Measurements from ENCODE around the gene ATP5F1A. TPM values are rescaled to one million over a fixed set of nuclear protein-coding genes. Genes with fewer than 3 reads are reported as not detected.
A peak's percentile ranks its signal among the peaks of the same experiment; 100 is the strongest.

ATP5F1A gene
- total RNA-seq, 1 experiment from 2014 or later = 298 TPM

DNA sequence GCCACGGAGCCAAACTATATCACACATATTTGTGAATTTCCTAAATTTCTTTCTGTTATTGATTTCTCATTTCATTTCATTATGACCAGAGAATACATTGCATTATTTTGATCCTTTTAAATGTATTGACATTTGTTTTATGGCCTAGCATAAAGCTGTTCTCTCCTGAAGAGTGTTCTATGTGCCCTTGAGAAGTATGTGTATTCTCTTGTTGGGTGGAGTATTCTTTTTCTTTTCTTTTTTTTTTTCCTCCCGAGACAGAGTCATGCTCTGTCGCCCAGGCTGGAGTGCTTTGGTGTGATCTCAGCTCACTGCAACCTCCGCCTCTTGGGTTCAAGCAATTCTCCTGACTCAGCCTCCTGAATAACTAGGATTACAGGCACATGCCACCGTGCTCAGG is 11.3 kb upstream of the ATP5F1A start:
- intact Hi-C loops (cut with micrococcal nuclease; ENCODE audit: unreplicated experiment) = no loop called here

DNA sequence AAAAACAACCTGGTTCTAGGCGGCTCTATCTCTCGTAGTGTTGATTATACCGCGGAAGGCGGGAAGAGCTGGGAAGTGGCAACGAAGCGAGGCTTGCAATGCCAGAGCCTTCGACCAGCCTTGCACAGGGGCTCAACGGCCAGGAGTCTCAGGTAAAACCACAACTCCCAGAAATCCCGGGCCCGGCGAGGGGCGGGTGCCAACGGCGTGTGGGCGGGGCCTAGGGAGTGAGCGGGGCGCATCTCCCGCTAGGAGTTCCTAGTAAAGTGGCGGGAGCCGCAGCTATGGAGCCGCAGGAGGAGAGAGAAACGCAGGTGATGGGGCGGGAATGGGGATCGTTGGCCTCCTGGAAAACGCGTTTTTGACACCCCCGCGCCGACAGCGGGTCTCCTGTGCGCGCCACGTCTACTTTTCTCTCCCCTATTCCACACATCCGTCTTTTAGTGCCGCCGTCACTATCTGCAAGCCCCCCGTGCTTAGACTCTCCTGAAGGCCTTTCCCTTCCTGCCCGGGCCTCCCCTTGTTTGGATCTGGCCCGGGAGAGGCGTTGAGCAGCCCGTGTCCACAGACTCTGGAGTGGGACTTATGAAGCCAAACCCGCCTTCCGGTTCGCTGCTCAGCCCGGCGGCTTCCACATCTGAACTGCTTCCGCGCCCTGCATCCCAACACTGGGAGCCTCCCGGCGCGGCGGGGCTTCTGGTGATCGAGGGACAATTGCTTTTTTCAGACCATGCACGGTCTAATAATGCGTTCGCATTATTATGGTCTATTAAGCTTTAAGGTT is 6.2 kb upstream of the ATP5F1A start, which contains the start of gene HAUS1:
TSS of gene HAUS1 (plus strand) at position 258 of the 784 bp plus-strand sequence. CDS start at position 285, 27 bp downstream.
- TF ChIP-seq SIN3A (IDR thresholded peaks at IDR 0.05; ENCODE audit: borderline replicate concordance, insufficient read depth, low read depth, low read length) (0 out of 2 replicates have a peak, but pooled peaks have one; percentile 4), POLR2AphosphoS5 (IDR thresholded peaks at IDR 0.05; ENCODE audit: low read depth, low read length) (peak; percentile 67)
- TF ChIP-seq, protein P1, sequence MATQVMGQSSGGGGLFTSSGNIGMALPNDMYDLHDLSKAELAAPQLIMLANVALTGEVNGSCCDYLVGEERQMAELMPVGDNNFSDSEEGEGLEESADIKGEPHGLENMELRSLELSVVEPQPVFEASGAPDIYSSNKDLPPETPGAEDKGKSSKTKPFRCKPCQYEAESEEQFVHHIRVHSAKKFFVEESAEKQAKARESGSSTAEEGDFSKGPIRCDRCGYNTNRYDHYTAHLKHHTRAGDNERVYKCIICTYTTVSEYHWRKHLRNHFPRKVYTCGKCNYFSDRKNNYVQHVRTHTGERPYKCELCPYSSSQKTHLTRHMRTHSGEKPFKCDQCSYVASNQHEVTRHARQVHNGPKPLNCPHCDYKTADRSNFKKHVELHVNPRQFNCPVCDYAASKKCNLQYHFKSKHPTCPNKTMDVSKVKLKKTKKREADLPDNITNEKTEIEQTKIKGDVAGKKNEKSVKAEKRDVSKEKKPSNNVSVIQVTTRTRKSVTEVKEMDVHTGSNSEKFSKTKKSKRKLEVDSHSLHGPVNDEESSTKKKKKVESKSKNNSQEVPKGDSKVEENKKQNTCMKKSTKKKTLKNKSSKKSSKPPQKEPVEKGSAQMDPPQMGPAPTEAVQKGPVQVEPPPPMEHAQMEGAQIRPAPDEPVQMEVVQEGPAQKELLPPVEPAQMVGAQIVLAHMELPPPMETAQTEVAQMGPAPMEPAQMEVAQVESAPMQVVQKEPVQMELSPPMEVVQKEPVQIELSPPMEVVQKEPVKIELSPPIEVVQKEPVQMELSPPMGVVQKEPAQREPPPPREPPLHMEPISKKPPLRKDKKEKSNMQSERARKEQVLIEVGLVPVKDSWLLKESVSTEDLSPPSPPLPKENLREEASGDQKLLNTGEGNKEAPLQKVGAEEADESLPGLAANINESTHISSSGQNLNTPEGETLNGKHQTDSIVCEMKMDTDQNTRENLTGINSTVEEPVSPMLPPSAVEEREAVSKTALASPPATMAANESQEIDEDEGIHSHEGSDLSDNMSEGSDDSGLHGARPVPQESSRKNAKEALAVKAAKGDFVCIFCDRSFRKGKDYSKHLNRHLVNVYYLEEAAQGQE (IDR thresholded peaks at IDR 0.05; ENCODE audit: insufficient read depth in 1 of 2, low read depth in 2 of 2, low read length in 1 of 2) = no peak
- CTCF ChIA-PET = no interaction called here
- Histone ChIP-seq H3K36me3 (ENCODE audit: control insufficient read depth, insufficient read depth, low read length) (no peaks in the 10 kb centered on the region; the same call in 1 of the 2 replicates), H3K27ac (ENCODE audit: low read length) (peak within 1 kb of the TSS; percentile 81), H3K27me3 (ENCODE audit: control insufficient read depth, insufficient read depth, low read length) (no peaks in the 10 kb centered on the region), H3K9me3 (ENCODE audit: control insufficient read depth, insufficient read depth, low read depth, low read length) (no peaks in the 10 kb centered on the region), H3K4me1 (ENCODE audit: control insufficient read depth, insufficient read depth, low read length) (peaks cover 3% of the 10 kb centered on the region; the same call in 1 of the 2 replicates), H3K4me3 (ENCODE audit: low read depth in 2 of 2, low read length in 2 of 2) (peak within 1 kb of the TSS; percentile 79 to 84)
- in situ Hi-C loops (cut with HindIII; ENCODE audit: low pct_unique_long_range_greater_than_20kb, low sequenced_read_pairs) (no loop called here), intact Hi-C loops (cut with micrococcal nuclease; ENCODE audit: unreplicated experiment) (no loop called here)
- ATAC-seq = peak; percentile 99
- no peak for DNase-seq (ENCODE audit: low read depth, low spot score)
- no TSS peak for BruUV-seq (replicated peaks)
- POLR2A ChIA-PET = no interaction called here

More for the DNA sequence above, 11.3 kb upstream of the ATP5F1A start:
- ATAC-seq = no peak
- Histone ChIP-seq H3K4me1 (ENCODE audit: control insufficient read depth, insufficient read depth, low read length) (peaks cover 3% of the 10 kb centered on the region; the same call in 1 of the 2 replicates), H3K4me3 (ENCODE audit: low read depth in 2 of 2, low read length in 2 of 2) (no peak overlapping the region), H3K27me3 (ENCODE audit: control insufficient read depth, insufficient read depth, low read length) (no peaks in the 10 kb centered on the region), H3K9me3 (ENCODE audit: control insufficient read depth, insufficient read depth, low read depth, low read length) (no peaks in the 10 kb centered on the region), H3K27ac (ENCODE audit: low read length) (no peak overlapping the region), H3K36me3 (ENCODE audit: control insufficient read depth, insufficient read depth, low read length) (no peaks in the 10 kb centered on the region; the same call in 1 of the 2 replicates)
- CTCF ChIA-PET = no interaction called here
- no TSS peak for BruUV-seq (replicated peaks)
- TF ChIP-seq, protein P2, sequence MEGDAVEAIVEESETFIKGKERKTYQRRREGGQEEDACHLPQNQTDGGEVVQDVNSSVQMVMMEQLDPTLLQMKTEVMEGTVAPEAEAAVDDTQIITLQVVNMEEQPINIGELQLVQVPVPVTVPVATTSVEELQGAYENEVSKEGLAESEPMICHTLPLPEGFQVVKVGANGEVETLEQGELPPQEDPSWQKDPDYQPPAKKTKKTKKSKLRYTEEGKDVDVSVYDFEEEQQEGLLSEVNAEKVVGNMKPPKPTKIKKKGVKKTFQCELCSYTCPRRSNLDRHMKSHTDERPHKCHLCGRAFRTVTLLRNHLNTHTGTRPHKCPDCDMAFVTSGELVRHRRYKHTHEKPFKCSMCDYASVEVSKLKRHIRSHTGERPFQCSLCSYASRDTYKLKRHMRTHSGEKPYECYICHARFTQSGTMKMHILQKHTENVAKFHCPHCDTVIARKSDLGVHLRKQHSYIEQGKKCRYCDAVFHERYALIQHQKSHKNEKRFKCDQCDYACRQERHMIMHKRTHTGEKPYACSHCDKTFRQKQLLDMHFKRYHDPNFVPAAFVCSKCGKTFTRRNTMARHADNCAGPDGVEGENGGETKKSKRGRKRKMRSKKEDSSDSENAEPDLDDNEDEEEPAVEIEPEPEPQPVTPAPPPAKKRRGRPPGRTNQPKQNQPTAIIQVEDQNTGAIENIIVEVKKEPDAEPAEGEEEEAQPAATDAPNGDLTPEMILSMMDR (IDR thresholded peaks at IDR 0.05) = no peak
- no peak for TF ChIP-seq TCF7L2 (IDR thresholded peaks at IDR 0.05; ENCODE audit: low read depth, low read length)
- TF ChIP-seq SIN3A (IDR thresholded peaks at IDR 0.05; ENCODE audit: borderline replicate concordance, insufficient read depth, low read depth, low read length) = no peak
- DNase-seq (ENCODE audit: low read depth, low spot score) = no peak
- POLR2A ChIA-PET = no interaction called here
- in situ Hi-C loops (cut with HindIII; ENCODE audit: low pct_unique_long_range_greater_than_20kb, low sequenced_read_pairs) = no loop called here

DNA sequence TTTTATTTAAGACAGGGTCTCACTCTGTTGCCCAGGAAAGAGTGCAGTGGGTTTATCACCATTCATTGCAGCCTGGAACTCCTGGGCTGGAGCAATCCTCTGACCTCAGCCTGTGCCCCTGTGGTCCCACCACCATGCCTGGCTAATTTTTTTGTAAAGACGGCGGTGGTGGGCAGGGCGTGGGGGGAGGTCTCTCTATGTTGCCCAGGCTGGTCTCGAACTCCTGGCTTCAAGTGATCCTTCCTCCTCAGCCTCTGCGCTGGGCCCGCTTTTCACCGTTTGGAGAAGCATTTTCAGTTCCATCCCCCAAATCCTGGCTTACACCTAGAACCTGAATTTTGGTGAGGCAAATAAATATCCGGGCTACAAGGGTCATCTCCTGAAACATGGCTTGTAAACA is 1.4 kb upstream of the ATP5F1A start:
- DNase-seq (ENCODE audit: low read depth, low spot score) = no peak
- TF ChIP-seq, protein P1 (IDR thresholded peaks at IDR 0.05; ENCODE audit: insufficient read depth in 1 of 2, low read depth in 2 of 2, low read length in 1 of 2) = no peak
- BruUV-seq (replicated peaks) = no TSS peak
- ChIA-PET CTCF (no interaction called here), POLR2A (no interaction called here)
- Histone ChIP-seq H3K36me3 (ENCODE audit: control insufficient read depth, insufficient read depth, low read length) (peaks cover 7% of the 10 kb centered on the region; the same call in 1 of the 2 replicates), H3K27ac (ENCODE audit: low read length) (peak overlapping the region; percentile 94; the same call in 1 of the 2 replicates), H3K4me1 (ENCODE audit: control insufficient read depth, insufficient read depth, low read length) (peaks cover 10% of the 10 kb centered on the region), H3K27me3 (ENCODE audit: control insufficient read depth, insufficient read depth, low read length) (no peaks in the 10 kb centered on the region), H3K9me3 (ENCODE audit: control insufficient read depth, insufficient read depth, low read depth, low read length) (no peaks in the 10 kb centered on the region), H3K4me3 (ENCODE audit: low read depth in 2 of 2, low read length in 2 of 2) (no peak overlapping the region)
- intact Hi-C loops (cut with micrococcal nuclease; ENCODE audit: unreplicated experiment) (no loop called here), in situ Hi-C loops (cut with HindIII; ENCODE audit: low pct_unique_long_range_greater_than_20kb, low sequenced_read_pairs) (no loop called here)
- no peak for ATAC-seq

All from Panc1 (cell line).